ENCODE data around the gene IL1RL2. TPM values are rescaled to one million over a fixed set of nuclear protein-coding genes. Genes with fewer than 3 reads are reported as not detected.

Gene IL1RL2
- total and polyA plus RNA-seq, 9 donors, result 0.24 to 2.0 (median 1.2) TPM; not detected in 3

- H3K36me3 ChIP-seq, result no peaks in the 10 kb centered on the region
- DNase-seq, result no peak
- TF ChIP-seq POLR2A (IDR thresholded peaks at IDR 0.05), result no peak
- no peak for TF ChIP-seq EP300 (IDR thresholded peaks at IDR 0.05)
- no peak for TF ChIP-seq CTCF (IDR thresholded peaks at IDR 0.05)
- no peak overlapping the region for H3K4me3 ChIP-seq
- H3K9me3 ChIP-seq, result no peaks in the 10 kb centered on the region
- H3K4me1 ChIP-seq (ENCODE audit: insufficient read depth), result no peaks in the 10 kb centered on the region
- H3K27ac ChIP-seq, result no peak overlapping the region
- intact Hi-C loops (cut with DNase I), result loop anchor here in 1 of 4 donors (10.0 kb wide), 1 partner anchor 1540 kb away; no protein-coding TSS in a partner anchor
- no peaks in the 10 kb centered on the region for H3K27me3 ChIP-seq
Observed at GRCh38 chr2:102204638-102205037, 17.8 kb downstream of the IL1RL2 start.

- Histone ChIP-seq H3K36me3 (no peaks in the 10 kb centered on the region), H3K9me3 (no peaks in the 10 kb centered on the region), H3K4me3 (no peak overlapping the region), H3K4me1 (ENCODE audit: insufficient read depth) (no peaks in the 10 kb centered on the region), H3K27ac (no peak overlapping the region), H3K27me3 (no peaks in the 10 kb centered on the region)
- intact Hi-C loops (cut with DNase I), result loop anchor here in 1 of 4 donors (10.0 kb wide), 1 partner anchor 1542 kb away; no protein-coding TSS in a partner anchor
- WGBS, 3 donors, result 86 to 94% (median 91%) methylated on average over 5 of the region's 5 CpGs
- TF ChIP-seq CTCF (IDR thresholded peaks at IDR 0.05) (no peak), POLR2A (IDR thresholded peaks at IDR 0.05) (no peak), EP300 (IDR thresholded peaks at IDR 0.05) (no peak)
- DNase-seq, result no peak
Observed at GRCh38 chr2:102206666-102207341, 20.0 kb downstream of the IL1RL2 start.

- Histone ChIP-seq H3K9me3 (no peaks in the 10 kb centered on the region), H3K36me3 (no peaks in the 10 kb centered on the region), H3K27me3 (no peaks in the 10 kb centered on the region), H3K4me1 (ENCODE audit: insufficient read depth) (no peaks in the 10 kb centered on the region), H3K27ac (no peak overlapping the region), H3K4me3 (no peak overlapping the region)
- no peak for DNase-seq
- intact Hi-C loops (cut with DNase I), result loop anchor here in 1 of 4 donors (10.0 kb wide), 1 partner anchor 1544 kb away; no protein-coding TSS in a partner anchor
- no peak for TF ChIP-seq POLR2A (IDR thresholded peaks at IDR 0.05)
- no peak for TF ChIP-seq EP300 (IDR thresholded peaks at IDR 0.05)
- TF ChIP-seq CTCF (IDR thresholded peaks at IDR 0.05), result no peak
Observed at GRCh38 chr2:102208774-102209173, 22.0 kb downstream of the IL1RL2 start.

- Histone ChIP-seq H3K4me1 (ENCODE audit: insufficient read depth) (no peaks in the 10 kb centered on the region), H3K36me3 (no peaks in the 10 kb centered on the region), H3K4me3 (no peak overlapping the region), H3K27me3 (no peaks in the 10 kb centered on the region), H3K9me3 (no peaks in the 10 kb centered on the region), H3K27ac (no peak overlapping the region)
- intact Hi-C loops (cut with DNase I), result loop anchor here in 1 of 4 donors (10.0 kb wide), 1 partner anchor 1545 kb away; no protein-coding TSS in a partner anchor
- 32 to 89% (median 88%) methylated on average over 1 of the region's 1 CpG for WGBS, 3 donors
- DNase-seq, result no peak
- TF ChIP-seq EP300 (IDR thresholded peaks at IDR 0.05) (no peak), POLR2A (IDR thresholded peaks at IDR 0.05) (no peak)
Observed at GRCh38 chr2:102209474-102209873, 22.7 kb downstream of the IL1RL2 start.

GRCh38 chr2:102217032-102217431, 30.2 kb downstream of the IL1RL2 start:
- no peak overlapping the region for H3K27ac ChIP-seq
- no peaks in the 10 kb centered on the region for H3K27me3 ChIP-seq
- intact Hi-C loops (cut with DNase I), result no loop called here
- H3K9me3 ChIP-seq, result no peaks in the 10 kb centered on the region
- no peak overlapping the region for H3K4me3 ChIP-seq
- no peak for DNase-seq
- TF ChIP-seq EP300 (IDR thresholded peaks at IDR 0.05) (no peak), POLR2A (IDR thresholded peaks at IDR 0.05) (no peak)
- no peaks in the 10 kb centered on the region for H3K4me1 ChIP-seq (ENCODE audit: insufficient read depth)
- no peaks in the 10 kb centered on the region for H3K36me3 ChIP-seq

Measured in ovary (tissue), 9 donors.